Fibroblast of skin of scalp (primary cell): Measurements from ENCODE around the gene PPP2R2C.

Source experiments
- DNase-seq: peaks from one replicate; pipeline ENCODE4 v3.0.0-alpha.2; 2013

PPP2R2C gene

DNA sequence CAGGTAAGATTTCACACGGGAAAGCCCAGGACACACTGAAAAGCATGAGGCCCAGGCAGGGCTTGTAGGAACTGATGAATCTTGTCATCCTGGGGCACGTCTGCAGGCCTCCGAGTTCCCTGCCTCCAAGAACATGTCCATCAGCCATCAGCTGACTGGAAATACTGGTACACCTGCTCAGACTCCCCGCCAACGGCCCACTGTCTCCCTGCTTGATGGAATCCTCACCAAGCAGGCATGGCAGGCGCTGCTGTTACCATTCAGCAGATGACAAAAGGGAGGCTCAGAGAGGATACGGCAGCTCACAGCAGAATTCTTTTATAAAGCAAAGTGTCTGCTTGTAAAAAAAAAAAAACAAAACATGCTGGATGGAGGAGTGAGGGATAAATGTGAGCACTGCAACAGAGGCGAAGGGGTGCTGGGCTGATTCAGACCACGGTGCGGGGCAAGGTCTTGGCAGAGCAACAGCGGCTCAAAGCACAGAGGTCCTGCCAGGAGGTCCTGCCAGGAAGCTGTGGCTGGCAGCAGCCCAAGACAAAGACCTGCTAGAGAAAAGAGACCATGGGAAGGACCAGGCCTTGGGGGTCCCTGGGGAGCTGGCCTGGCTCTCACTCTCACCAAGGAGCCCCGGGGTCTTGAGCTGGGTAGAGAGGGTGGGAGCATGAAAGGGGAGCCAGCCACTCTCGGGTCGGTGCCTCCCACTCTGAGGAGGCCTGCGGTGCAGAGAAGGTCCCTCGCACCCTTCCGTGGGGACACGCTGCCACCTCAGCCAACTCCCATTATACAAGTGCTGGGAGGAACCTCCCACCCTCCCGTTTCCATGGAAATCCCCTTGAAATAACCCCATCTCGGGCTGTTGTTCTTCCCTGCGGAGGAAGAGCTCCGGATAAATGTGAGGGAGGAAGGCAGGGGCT, 25.6 kb downstream of the PPP2R2C start:
- no peak for DNase-seq

DNA sequence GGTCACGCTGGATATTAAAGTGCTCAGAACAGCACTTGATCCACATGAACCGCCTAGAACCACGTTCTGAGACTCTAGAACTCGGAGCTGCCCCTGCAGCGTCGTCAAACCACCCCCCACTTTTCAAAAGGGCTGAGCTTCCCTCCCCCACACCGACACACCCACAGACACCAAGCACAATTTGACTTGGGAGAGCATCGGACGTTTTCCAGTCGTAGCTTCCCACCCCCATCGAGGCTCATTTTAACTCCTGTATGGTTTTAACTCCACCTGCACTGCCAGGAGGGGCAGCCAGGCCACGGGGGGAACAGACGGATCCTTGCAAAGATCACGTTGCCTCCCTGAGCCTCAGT, 26.3 kb downstream of the PPP2R2C start:
- no peak for DNase-seq

DNA sequence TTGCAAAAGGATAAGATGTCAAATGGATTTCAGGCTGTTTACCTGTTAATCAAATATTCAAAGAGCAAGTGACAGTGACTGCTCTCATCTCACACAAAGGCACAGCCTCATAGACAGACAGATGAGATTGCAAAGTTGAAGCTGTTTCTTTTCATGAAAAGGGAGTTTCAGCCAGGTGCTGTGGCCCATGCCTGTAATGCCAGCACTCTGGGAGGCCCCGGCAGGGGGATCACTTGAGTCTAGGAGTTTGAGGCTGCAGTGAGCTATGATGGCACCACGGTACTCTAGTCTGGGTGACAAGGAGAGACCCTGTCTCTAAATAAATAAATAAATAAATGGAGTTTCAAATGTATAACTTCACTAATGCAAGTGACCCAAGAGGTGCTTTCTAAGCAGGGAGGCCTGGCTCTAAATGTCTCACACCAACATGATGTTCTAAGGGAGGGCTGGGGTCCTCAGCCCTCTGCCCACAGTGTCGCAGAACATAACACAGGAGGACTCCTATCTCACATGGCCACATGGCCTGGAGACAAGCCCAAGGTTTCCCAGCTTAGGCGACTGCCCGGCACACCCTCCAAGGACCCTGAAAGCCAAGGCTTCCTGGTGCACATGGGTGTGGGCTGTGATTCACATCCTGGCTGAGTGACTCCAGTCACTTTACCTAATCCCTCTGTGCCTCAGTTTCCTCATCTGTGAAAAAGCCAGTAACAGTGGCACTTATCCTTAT, 26.8 kb downstream of the PPP2R2C start:
- no peak for DNase-seq

DNA sequence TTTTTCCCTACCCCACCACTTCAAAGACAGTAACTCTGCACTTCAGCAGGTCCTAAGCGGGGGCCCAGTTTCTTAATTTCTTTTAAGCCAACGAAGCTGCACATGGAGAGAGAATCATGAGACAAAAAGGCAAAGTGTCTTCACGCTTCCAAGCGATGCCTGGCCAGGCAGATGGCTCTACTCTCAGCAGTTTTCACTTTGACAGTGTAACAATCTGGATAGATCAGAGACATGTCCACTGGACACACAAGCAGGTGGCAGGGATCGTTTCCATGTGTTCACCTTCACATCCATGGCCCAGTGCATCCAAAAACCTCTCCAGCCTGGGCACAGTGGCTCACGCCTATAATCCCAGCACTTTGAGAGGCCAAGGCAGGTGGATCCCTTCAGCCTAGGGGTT, 27.8 kb downstream of the PPP2R2C start:
- DNase-seq, result no peak

DNA sequence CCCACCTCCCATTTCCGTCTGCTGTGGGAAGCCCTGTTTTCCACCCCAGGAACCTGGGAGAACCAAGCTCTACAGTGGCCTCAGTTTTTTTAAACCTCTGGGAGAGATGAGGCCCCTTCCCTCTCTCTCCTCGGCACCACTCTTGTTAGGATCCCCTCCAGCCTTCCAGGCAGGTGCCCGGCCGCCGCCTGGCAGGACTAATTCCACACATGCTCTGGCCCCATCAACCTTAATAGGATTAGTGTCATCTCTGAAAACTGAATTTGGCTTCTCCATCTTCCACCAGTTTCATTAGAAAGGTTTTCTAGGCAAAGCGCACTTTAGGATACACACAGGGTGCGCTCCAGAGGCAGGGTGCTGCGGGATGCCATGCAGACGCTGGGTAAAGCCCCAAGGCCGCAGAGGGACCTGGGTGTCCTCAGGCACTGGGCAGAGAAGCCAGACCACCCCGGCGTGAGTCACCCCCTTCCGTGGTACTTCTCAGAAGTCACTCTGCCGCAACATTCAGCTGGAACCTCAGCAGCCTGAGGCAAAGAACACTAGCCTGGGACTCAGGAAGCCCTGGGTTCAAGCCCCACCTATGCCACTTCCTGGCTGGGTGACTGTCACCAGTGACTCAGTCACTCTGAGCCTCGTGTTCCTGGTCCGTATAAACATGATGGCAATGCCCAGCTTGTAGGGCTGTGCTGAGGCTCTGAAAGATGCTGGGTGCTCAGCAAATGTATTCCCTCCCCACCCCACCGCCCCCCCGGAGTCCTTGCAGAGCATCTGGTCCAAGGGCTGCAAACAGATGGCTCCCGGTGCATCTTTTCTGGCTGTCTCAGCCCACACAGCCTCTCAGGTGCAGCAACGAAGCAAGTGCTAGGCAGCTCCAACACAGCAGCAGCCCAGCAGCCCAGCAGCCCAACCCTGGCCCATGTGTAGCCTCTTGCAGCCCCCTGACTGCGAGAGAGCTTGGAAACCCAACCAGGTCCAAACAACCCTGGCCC, 29.1 kb downstream of the PPP2R2C start:
- no peak for DNase-seq

DNA sequence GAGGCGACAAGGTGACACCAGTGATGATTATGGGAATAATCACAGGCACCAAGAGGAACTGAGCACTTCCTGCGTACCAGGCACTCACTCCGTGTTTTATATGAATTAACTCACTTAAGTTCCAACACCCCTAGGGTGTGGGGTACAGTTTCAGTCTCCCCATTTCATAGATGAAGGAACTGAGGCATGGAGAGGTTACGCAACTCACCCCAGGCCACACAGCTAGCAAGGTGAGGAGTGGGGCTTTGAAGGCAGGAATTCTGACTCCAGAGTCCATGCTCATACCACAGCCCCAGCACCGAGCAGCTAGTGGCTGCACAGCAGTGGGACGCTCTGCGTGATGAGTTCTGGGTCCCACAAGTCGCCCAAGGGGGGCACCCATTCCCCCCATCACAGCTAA, 29.9 kb downstream of the PPP2R2C start:
- DNase-seq, result no peak

DNA sequence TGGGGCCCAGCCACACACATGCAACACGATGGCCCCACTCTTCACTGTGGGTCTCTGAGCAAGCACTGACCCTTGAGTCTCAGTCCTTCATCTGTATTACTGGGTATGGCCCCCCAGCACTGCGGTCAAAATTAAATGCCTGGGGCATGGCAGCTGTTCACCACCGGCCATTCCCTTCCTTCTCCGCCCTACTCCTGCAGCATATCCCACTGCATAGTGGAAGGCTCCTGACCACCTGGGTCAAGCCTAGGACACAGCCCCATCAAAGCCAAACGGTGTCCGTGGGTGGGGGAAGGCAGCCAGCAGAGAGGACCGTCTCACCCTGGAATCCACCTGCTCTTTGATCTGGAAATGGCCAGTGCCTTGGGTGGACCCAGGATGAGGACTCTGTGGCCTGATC, 30.7 kb downstream of the PPP2R2C start:
- DNase-seq, result no peak

DNA sequence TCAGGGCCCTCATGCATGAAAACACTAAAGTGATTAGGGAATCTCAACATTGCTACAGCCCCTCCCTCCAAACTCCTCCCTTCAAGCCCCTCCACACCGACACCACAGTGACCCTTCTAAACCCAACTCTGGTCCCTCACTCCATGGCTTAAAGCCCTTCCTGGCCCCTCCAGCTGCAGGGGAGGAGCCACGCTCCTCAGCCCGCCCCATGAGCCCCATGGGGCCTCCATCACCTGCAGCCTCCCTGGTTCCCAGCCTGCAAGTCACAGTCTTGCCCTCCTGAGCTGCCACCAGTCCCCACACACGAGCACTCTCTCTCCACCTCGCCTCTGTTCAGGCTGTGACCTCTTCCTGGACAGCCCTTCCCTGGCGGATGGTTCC, 31.2 kb downstream of the PPP2R2C start:
- DNase-seq, result no peak

DNA sequence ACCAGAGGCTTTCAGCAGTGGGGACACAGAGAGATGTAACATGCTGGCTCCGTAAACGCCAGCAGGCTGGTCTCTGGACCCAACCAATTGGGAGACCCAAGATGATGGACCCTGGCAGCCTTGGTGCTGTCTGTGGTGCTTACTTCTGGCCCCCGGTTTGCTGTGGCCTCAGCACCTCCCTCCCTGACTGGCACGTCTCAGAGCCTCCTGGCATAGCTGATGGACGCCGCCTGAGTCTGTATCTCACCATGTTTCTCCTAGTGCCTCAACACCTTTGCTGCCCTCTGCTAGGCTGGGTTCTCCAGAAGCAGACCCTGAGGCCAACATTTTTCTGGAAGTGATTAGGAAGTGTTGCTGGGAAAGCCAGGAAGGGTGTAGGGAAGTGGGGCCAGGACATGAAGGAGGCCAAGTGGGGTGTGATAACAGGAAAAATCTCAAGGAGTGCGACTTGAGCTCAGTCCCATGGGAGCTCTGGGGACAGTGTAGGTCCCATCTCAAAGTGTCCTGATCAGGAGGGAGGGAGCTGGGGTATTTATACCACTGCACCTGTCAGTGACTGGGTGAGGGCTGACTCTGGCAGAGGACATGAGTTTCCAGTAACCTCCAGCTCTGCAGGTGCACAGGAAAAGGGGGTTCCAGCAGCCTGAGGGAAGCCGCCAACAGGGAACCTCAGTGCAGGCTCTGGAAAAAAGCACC, 31.8 kb downstream of the PPP2R2C start:
- DNase-seq, result no peak

DNA sequence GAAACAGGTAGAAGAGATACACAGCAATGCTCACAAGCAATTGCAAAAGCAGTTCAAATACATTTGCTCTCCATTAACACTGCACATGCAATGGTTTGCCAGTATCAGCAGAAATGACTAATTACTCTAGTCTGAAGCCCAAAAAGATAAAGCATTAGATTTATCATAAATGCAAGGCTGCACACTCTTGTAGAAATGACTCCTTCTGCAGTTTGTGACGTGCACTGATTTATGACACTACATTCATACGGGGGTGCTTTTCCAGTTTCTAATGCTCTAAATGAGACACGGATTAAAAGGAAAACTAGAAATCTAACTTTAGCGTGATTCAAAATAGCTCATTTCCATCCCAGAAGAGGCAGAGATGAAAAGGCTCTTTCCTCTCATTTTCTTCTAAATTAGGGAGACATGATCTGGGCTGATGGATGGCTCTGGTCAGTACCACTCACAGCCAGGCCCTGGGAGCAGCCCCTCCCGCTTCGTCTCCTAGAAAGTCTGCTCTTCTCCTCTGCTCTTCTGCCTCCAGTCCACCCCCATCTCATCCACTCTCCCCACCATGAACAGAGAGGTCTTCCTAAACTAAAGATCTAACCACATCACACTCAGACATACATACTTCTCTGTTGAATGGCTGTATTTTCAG, 33.2 kb downstream of the PPP2R2C start:
- DNase-seq, result no peak

DNA sequence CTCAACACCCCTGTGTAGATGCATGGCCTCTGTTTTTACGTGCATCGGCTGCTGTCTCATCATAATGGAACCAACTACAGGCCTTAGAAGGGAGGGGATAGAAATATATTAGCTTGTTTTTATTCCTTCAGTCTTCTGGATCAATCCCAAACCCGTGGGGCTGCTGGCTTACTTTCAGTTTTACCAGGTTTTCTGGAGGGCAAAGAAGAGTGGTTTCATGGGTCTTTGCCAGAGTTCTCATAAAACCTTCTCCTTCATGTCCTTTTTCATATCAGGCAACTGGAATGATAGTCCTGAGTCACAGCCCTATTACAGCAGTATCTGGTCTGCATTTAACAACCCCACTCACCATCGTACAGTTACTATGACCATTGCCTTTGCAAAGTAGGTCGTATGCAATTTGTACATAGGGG, 34.6 kb downstream of the PPP2R2C start:
- no peak for DNase-seq

DNA sequence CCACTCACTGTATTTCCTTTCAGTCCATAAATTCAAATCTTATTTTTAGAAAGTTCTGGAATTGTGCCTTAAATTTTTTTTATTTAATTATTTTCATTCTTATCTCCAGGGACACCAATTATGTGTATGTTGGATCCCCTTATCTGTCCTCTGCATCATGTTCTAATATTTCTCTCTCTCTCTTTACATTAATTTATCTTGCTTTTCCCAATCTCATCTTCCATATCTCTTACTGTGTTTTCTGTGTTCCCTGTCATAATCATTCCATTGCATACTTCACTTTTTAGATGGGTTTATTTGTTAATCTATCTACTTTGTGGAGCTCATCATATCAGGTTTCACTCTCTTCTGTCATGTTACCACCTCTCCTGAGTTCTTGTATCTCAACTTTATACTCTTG, 37.4 kb downstream of the PPP2R2C start:
- no peak for DNase-seq

DNA sequence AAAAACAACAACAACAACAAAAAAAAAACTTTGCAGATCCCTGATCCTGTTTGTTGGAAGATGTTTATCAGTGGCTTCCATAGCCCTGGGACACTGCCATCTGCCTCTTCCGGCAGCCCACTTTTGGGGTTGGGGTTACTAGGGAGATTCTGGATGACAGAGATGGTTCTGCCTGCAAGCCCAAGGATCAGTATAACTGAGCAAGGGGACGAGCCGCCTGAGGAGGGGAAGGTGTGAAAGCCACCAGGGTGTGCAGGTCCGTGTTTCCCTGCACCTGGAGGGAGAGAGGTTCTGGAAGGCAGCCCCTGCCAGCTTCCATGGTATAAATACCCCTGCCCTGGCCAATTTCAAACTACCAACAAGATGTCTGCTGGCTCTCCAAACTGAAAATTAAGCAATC, 41.5 kb downstream of the PPP2R2C start:
- no peak for DNase-seq

DNA sequence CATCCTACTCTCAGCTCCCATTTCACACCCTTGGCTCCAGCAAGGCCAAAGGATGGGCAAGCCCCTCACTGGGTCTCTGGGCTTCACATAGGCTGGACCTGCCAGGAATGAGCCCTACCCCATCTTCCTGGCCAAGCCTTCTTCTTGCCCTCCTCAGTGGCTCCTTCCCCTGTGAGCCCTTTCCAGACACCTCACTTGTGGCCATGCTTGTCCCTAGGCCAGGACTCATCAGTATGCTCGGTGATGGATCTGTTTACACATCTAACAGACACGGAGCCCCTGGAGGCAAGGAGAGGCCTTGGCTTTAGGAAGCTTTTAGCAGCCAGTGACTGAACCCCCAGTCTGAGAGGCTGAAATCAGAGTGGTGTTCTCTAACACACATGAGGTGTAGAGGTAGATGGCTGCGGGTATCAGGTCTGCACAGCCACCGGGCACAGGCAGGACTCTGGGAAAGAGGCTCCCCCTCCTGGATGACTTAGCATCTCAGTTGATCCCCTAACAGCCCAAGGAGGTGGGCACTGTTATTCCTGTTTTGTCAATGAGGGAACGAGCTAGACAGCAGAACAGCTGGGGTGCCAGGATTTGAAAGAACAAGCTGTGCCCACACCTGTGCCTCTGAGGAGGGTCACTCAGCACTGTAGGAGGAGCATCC, 44.8 kb downstream of the PPP2R2C start:
- no peak for DNase-seq

DNA sequence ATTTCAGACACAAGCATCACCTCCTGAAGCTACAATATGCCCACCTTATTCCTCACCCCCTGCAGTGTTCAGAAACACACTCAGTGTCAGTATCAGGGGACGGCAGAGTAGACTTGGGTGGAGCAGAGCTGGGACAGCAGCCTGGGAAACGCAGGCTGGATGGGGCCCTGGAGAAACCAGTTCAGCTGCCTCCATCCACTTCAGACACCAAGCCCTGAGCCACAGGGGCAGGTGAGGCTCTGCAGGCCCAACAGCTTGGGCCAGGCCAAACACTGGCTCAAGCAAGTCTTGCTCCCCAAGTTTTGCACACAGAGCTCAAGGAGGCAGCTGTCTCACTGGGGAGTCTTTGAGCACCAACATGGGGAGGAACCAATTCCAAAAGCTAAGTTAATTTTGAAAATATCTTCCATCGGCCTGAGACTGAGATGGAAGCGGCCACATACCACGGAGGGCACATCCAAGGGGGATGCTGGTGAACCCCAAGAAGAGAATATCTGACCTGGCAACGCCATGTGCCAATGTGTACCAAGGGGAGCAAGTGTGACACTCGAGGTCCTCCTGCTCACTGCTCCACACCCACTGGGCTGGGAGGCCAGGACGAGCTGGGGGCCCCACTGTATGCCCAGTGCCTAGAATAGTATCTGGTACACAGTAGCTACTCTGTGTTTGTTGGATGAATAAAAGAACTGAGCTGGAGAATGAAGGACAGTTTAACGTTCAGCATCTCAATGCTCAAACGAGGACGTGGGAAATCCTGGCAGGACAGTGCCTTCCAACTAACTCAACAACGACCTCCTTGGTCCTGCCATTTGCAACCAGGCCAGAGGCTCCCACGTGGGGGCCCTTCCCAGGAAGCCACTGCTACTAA, 45.6 kb downstream of the PPP2R2C start:
- no peak for DNase-seq

DNA sequence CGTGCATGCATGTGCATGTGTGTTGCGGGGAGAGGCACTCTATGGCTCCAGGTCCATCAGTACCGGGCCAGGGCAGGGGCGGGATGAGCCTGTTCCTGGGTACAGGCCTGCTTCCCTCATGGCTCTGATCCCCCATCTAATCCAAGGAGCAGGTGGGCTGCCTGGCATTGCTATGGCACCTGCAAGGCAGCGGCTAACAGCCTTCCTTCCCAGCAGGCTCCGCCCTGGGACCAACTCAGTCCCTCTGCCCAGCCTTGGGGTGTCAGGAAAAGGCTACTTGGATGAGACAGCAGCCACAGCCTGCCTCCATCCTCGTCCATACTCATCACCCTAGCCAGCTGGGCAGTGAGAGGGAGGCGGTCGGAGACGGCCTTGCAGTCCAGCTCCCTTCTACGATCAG, 46.5 kb downstream of the PPP2R2C start:
- no peak for DNase-seq

DNA sequence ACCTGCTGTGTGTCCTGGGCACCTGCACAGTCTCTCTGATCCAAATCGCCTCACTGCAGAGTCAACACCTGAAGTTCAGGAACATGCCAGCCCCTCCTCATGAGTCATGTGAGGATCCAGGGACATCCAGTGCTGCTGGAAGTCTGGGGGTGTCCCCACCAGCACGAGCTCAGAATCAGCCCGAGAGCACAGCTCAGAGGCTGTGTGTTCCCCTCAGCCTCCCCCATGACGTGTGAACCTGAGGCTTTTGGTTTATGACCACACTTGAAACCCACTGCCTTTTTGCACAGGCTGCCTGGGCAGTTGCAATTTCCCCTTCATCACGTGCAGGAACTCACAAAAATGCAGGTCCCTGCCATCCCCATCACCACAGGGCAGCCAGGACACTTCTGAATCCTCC, 47.1 kb downstream of the PPP2R2C start:
- DNase-seq, result no peak

DNA sequence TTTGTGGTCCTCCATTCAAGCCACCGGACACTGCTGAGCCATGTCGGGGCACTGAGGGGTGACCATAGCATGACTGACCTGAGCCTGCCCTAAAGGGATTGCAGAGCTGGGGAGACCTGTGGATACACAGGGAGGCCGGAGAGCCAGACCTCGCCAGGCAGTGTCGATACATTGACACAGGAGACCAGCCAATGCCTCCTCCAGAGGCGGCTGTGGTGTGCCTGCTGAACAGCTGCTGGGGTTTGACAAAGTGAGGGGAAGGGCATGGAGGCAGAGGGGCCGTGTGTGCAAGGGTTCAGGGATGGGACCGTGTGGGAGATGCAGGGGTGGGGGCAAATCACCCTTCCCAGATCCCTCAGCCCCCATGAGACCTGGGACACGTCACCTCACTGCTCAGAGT, 48.0 kb downstream of the PPP2R2C start:
- DNase-seq, result no peak

DNA sequence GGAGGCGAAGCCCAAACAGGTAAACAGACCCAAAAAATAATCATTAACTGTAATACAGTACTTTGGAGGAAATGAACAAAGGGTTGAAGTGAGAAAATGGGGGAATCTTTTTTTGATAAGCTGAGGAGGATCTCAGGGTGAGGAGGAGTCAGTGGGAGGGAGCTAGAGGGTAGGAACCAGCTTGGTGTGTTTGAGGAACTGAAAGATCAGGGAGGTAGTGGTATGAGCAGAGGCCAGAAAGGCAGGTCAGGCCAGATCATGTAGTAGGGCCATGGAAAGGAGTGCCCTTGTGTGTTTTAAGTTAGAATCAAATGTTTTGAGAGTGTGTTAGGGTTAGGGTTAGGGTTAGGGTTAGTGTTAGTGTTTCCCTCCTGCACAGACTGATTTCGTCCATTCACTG, 48.8 kb downstream of the PPP2R2C start:
- no peak for DNase-seq

DNA sequence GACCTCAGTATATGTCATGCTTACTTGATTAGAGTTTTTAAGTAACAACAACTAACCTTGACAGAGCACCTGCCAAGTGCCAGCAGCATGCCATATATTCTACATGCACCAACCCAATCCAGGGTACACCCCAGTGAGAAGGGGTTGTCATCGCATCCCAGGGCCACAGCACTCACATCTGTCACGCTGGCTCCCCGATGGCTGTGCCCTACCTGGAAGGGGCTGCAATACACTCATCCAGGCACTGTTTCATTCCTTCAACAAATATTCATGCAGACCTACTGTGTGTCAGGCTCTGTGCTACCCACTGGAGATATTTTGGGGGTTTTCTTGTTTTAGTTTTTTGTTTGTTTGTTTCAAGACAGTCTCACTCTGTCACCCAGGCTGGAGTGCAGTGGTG, 49.5 kb downstream of the PPP2R2C start:
- no peak for DNase-seq
